Transverse colon (tissue), 4 donors: ENCODE results near the gene CCNG2.

Source experiments
- CTCF ChIP-seq, 5 experiments: fragments of 200-600 bp in 3 of 5; fragments of 450-650 bp in 2 of 5; sonication (generic) in 3 of 5; IDR thresholded peaks; 1 replicate in 2 of 5; 2 replicates in 3 of 5; pipeline ENCODE4 v1.5.1; 2016 to 2017; ENCODE audit warnings: antibody characterized with exemption in 5 of 5, inconsistent platforms in 3 of 5, mild to moderate bottlenecking in 2 of 5, moderate library complexity in 1 of 5
- POLR2AphosphoS5 ChIP-seq, 3 donors: sonication (generic); formaldehyde crosslinking; IDR thresholded peaks; one replicate each; pipeline ENCODE4 v1.6.1; 2016; ENCODE audit warnings: antibody characterized with exemption in 3 of 3

- no peak for TF ChIP-seq CTCF (IDR thresholded peaks at IDR 0.05)
- TF ChIP-seq POLR2AphosphoS5 (IDR thresholded peaks at IDR 0.05): peak; percentile 68 to 88 (median 69)
Observed at GRCh38 chr4:77156533-77156911, 485 bp upstream of the CCNG2 start.
